ENCODE data around the gene DDTL. TPM values are rescaled to one million over a fixed set of nuclear protein-coding genes. Genes with fewer than 3 reads are reported as not detected.

Gene DDTL
- total RNA-seq, 2 donors from 2014 or later: 3.0 to 4.7 TPM

GRCh38 chr22:24005201-24005600 lies 38.5 kb downstream of the DDTL start, which contains the start of gene GSTT4:
Gene GSTT4, minus strand, starts transcription at chr22:24005453. Its CDS starts 97 bp downstream, at chr22:24005356.
- no peak for DNase-seq
- no peak for TF ChIP-seq CTCF (IDR thresholded peaks at IDR 0.05)
- H3K27me3 ChIP-seq: no peaks in the 10 kb centered on the region
- H3K4me1 ChIP-seq: no peaks in the 10 kb centered on the region
- H3K9ac ChIP-seq (ENCODE audit: low read depth in 2 of 2, low read length in 2 of 2): no peak within 1 kb of the TSS
- H3K36me3 ChIP-seq: no peaks in the 10 kb centered on the region
- no peak within 1 kb of the TSS for H3K27ac ChIP-seq
- intact Hi-C loops (cut with DNase I): loop anchor here (10.0 kb wide), 1 partner anchor 160 kb away; no protein-coding TSS in a partner anchor
- H3K4me3 ChIP-seq: no peak within 1 kb of the TSS
- no peaks in the 10 kb centered on the region for H3K9me3 ChIP-seq

GRCh38 chr22:24006207-24006913 lies 39.7 kb downstream of the DDTL start:
- intact Hi-C loops (cut with DNase I): loop anchor here (10.0 kb wide), 1 partner anchor 158 kb away; no protein-coding TSS in a partner anchor

GRCh38 chr22:24006914-24007214 lies 40.2 kb downstream of the DDTL start:
- intact Hi-C loops (cut with DNase I): loop anchor here (10.0 kb wide), 1 partner anchor 158 kb away; no protein-coding TSS in a partner anchor
- Histone ChIP-seq H3K4me1 (no peaks in the 10 kb centered on the region), H3K27me3 (no peaks in the 10 kb centered on the region), H3K4me3 (no peak overlapping the region), H3K9ac (ENCODE audit: low read depth in 2 of 2, low read length in 2 of 2) (no peak overlapping the region), H3K27ac (no peak overlapping the region), H3K9me3 (no peaks in the 10 kb centered on the region), H3K36me3 (no peaks in the 10 kb centered on the region)
- no peak for TF ChIP-seq CTCF (IDR thresholded peaks at IDR 0.05)
- no peak for DNase-seq

More at GRCh38 chr22:24006207-24006913, 39.7 kb downstream of the DDTL start:
- DNase-seq: no peak
- no peak for TF ChIP-seq CTCF (IDR thresholded peaks at IDR 0.05)
- no peaks in the 10 kb centered on the region for H3K9me3 ChIP-seq
- no peaks in the 10 kb centered on the region for H3K4me1 ChIP-seq
- H3K9ac ChIP-seq (ENCODE audit: low read depth in 2 of 2, low read length in 2 of 2): no peak overlapping the region
- H3K27ac ChIP-seq: no peak overlapping the region
- no peaks in the 10 kb centered on the region for H3K27me3 ChIP-seq
- H3K4me3 ChIP-seq: no peak overlapping the region
- no peaks in the 10 kb centered on the region for H3K36me3 ChIP-seq

- intact Hi-C loops (cut with DNase I): loop anchor here (10.0 kb wide), 1 partner anchor 157 kb away; no protein-coding TSS in a partner anchor
- no peak for DNase-seq
- no peak overlapping the region for H3K4me3 ChIP-seq
- no peaks in the 10 kb centered on the region for H3K36me3 ChIP-seq
- H3K9me3 ChIP-seq: no peaks in the 10 kb centered on the region
- H3K9ac ChIP-seq (ENCODE audit: low read depth in 2 of 2, low read length in 2 of 2): no peak overlapping the region
- H3K27ac ChIP-seq: no peak overlapping the region
- no peak for TF ChIP-seq CTCF (IDR thresholded peaks at IDR 0.05)
- no peaks in the 10 kb centered on the region for H3K4me1 ChIP-seq
- H3K27me3 ChIP-seq: no peaks in the 10 kb centered on the region
Measured at GRCh38 chr22:24007253-24008021, 40.7 kb downstream of the DDTL start.

- DNase-seq: no peak
- H3K9me3 ChIP-seq: no peaks in the 10 kb centered on the region
- H3K9ac ChIP-seq (ENCODE audit: low read depth in 2 of 2, low read length in 2 of 2): no peak overlapping the region
- TF ChIP-seq CTCF (IDR thresholded peaks at IDR 0.05): no peak
- no peaks in the 10 kb centered on the region for H3K27me3 ChIP-seq
- intact Hi-C loops (cut with DNase I): loop anchor here (10.0 kb wide), 1 partner anchor 157 kb away; no protein-coding TSS in a partner anchor
- no peaks in the 10 kb centered on the region for H3K36me3 ChIP-seq
- H3K27ac ChIP-seq: no peak overlapping the region
- H3K4me3 ChIP-seq: no peak overlapping the region
- no peaks in the 10 kb centered on the region for H3K4me1 ChIP-seq
Measured at GRCh38 chr22:24008022-24008283, 41.3 kb downstream of the DDTL start.

Data from colonic mucosa (tissue), 4 donors.